HepG2 (cell line): ENCODE measurements around the gene SLC22A23. TPM values are rescaled to one million over a fixed set of nuclear protein-coding genes. Genes with fewer than 3 reads are reported as not detected.

Source experiments
- ASH2L ChIP-seq: fragments of 300-600, 200-600 bp; sonication (generic); IDR thresholded peaks from 2 replicates; pipeline ENCODE4 v1.7.0; 2017; ENCODE audit warnings: low read depth, mild to moderate bottlenecking, moderate library complexity, mixed read lengths, low read length; ENCODE audit not compliant: insufficient read length
- DZIP1 ChIP-seq: sonication (generic); formaldehyde crosslinking; IDR thresholded peaks from 2 replicates; pipeline ENCODE4 v1.5.0; 2020; ENCODE audit warnings: mild to moderate bottlenecking, missing genetic modification reagents
- GATAD1 ChIP-seq: IDR thresholded peaks from 2 replicates; pipeline ENCODE4 v1.6.1; 2016; ENCODE audit warnings: missing genetic modification reagents, missing compliant biosample characterization
- HOXA7 ChIP-seq: sonication (generic); formaldehyde crosslinking; IDR thresholded peaks from 2 replicates; pipeline ENCODE4 v1.8.1; 2022; ENCODE audit warnings: mild to moderate bottlenecking, missing genetic modification reagents, moderate library complexity
- MED1 ChIP-seq: sonication (generic); formaldehyde crosslinking; IDR thresholded peaks from 2 replicates; pipeline ENCODE4 v1.4.0; 2020; ENCODE audit warnings: missing genetic modification reagents
- NFIC ChIP-seq: IDR thresholded peaks from 2 replicates; pipeline ENCODE4 v1.6.1; 2012; ENCODE audit warnings: mild to moderate bottlenecking, low read length, inconsistent platforms
- RORA ChIP-seq: sonication (generic); formaldehyde crosslinking; IDR thresholded peaks from 2 replicates; pipeline ENCODE4 v1.5.0; 2020; ENCODE audit warnings: mild to moderate bottlenecking, missing genetic modification reagents, moderate library complexity
- SMAD1 ChIP-seq: sonication (generic); formaldehyde crosslinking; IDR thresholded peaks from 2 replicates; pipeline ENCODE4 v1.4.0; 2020; ENCODE audit warnings: missing genetic modification reagents, low read depth, mild to moderate bottlenecking, borderline replicate concordance
- STAG1 ChIP-seq: sonication (generic); formaldehyde crosslinking; IDR thresholded peaks from 2 replicates; pipeline ENCODE4 v1.4.0; 2020; ENCODE audit warnings: missing genetic modification reagents
- ZNF296 ChIP-seq: sonication (generic); formaldehyde crosslinking; conservative IDR thresholded peaks from 2 replicates; pipeline ENCODE4 v1.5.0; 2020; ENCODE audit warnings: mild to moderate bottlenecking, missing genetic modification reagents
- ZNF33A ChIP-seq: sonication (generic); formaldehyde crosslinking; IDR thresholded peaks from 2 replicates; pipeline ENCODE4 v1.5.1; 2020; ENCODE audit warnings: missing genetic modification reagents, mild to moderate bottlenecking, moderate library complexity, borderline replicate concordance
- ZNF784 ChIP-seq: sonication (generic); formaldehyde crosslinking; IDR thresholded peaks from 2 replicates; pipeline ENCODE4 v1.5.1; 2020; ENCODE audit warnings: missing genetic modification reagents, mild to moderate bottlenecking, borderline replicate concordance
- ZNF788 ChIP-seq: sonication (generic); formaldehyde crosslinking; IDR thresholded peaks from 2 replicates; pipeline ENCODE4 v1.5.0; 2020; ENCODE audit warnings: mild to moderate bottlenecking, missing genetic modification reagents, borderline replicate concordance
- polyA plus RNA-seq, 8 experiments: library from polyadenylated mRNA; depleted of rRNA in 3 of 8; stranded (reverse) in 7 of 8; unstranded in 1 of 8; fragments of >200 nt; fragmentation: Illumina TruSeq in 4 of 8; extraction: Trizol in 4 of 8; gene quantifications; 2 replicates each; pipeline versions ENCODE4 v1.2.1 to v1.2.3, GENCODE V29; 2011 to 2016; ENCODE audit warnings: low read depth in 4 of 8, missing spikeins in 1 of 8, mixed read lengths in 1 of 8; ENCODE audit not compliant: insufficient read depth in 1 of 8
- total RNA-seq, 5 experiments: library from RNA; depleted of rRNA; stranded (reverse); fragments of >200 nt; fragmentation: Illumina TruSeq; extraction: Trizol; gene quantifications; 2 replicates each; pipeline ENCODE4 v1.2.3, GENCODE V29; 2016; ENCODE audit warnings: low read depth in 1 of 5
- TF ChIP-seq, protein P1 (sequence below): sonication (generic); formaldehyde crosslinking; IDR thresholded peaks from 2 replicates; pipeline ENCODE4 v1.4.0; 2020; ENCODE audit warnings: missing genetic modification reagents
- TF ChIP-seq, protein P2 (sequence below): sonication (generic); formaldehyde crosslinking; IDR thresholded peaks from 2 replicates; pipeline ENCODE4 v1.4.0; 2020; ENCODE audit warnings: missing genetic modification reagents, borderline replicate concordance
- TF ChIP-seq, protein P3 (sequence below): IDR thresholded peaks from 2 replicates; pipeline ENCODE4 v1.6.1; 2018; ENCODE audit warnings: missing genetic modification reagents, mild to moderate bottlenecking, missing compliant biosample characterization

The SLC22A23 gene
- total and polyA plus RNA-seq, 2 of the 13 experiments (the other 11 are each of a cell fraction or from before 2014, with no cell fraction given) = 11.8 to 17.5 TPM

- TF ChIP-seq NFIC (no peak), ZNF33A (CRISPR knock-in tag) (no peak), MED1 (no peak), ZNF784 (peak; percentile 3; the same call in 1 of the 2 replicates), SMAD1 (CRISPR knock-in tag) (no peak), GATAD1 (CRISPR knock-in tag) (0 out of 2 replicates have a peak, but pooled peaks have one; percentile 21), RORA (CRISPR knock-in tag) (no peak), ZNF788 (CRISPR knock-in tag) (no peak; the same call in 1 of the 2 replicates), ZNF296 (no peak), ASH2L (no peak), DZIP1 (CRISPR knock-in tag) (no peak), STAG1 (CRISPR knock-in tag) (no peak), HOXA7 (no peak)
- TF ChIP-seq, protein P1, sequence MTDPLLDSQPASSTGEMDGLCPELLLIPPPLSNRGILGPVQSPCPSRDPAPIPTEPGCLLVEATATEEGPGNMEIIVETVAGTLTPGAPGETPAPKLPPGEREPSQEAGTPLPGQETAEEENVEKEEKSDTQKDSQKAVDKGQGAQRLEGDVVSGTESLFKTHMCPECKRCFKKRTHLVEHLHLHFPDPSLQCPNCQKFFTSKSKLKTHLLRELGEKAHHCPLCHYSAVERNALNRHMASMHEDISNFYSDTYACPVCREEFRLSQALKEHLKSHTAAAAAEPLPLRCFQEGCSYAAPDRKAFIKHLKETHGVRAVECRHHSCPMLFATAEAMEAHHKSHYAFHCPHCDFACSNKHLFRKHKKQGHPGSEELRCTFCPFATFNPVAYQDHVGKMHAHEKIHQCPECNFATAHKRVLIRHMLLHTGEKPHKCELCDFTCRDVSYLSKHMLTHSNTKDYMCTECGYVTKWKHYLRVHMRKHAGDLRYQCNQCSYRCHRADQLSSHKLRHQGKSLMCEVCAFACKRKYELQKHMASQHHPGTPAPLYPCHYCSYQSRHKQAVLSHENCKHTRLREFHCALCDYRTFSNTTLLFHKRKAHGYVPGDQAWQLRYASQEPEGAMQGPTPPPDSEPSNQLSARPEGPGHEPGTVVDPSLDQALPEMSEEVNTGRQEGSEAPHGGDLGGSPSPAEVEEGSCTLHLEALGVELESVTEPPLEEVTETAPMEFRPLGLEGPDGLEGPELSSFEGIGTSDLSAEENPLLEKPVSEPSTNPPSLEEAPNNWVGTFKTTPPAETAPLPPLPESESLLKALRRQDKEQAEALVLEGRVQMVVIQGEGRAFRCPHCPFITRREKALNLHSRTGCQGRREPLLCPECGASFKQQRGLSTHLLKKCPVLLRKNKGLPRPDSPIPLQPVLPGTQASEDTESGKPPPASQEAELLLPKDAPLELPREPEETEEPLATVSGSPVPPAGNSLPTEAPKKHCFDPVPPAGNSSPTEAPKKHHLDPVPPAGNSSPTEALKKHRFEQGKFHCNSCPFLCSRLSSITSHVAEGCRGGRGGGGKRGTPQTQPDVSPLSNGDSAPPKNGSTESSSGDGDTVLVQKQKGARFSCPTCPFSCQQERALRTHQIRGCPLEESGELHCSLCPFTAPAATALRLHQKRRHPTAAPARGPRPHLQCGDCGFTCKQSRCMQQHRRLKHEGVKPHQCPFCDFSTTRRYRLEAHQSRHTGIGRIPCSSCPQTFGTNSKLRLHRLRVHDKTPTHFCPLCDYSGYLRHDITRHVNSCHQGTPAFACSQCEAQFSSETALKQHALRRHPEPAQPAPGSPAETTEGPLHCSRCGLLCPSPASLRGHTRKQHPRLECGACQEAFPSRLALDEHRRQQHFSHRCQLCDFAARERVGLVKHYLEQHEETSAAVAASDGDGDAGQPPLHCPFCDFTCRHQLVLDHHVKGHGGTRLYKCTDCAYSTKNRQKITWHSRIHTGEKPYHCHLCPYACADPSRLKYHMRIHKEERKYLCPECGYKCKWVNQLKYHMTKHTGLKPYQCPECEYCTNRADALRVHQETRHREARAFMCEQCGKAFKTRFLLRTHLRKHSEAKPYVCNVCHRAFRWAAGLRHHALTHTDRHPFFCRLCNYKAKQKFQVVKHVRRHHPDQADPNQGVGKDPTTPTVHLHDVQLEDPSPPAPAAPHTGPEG = peak; percentile 10; the same call in 1 of the 2 replicates
- TF ChIP-seq, protein P2, sequence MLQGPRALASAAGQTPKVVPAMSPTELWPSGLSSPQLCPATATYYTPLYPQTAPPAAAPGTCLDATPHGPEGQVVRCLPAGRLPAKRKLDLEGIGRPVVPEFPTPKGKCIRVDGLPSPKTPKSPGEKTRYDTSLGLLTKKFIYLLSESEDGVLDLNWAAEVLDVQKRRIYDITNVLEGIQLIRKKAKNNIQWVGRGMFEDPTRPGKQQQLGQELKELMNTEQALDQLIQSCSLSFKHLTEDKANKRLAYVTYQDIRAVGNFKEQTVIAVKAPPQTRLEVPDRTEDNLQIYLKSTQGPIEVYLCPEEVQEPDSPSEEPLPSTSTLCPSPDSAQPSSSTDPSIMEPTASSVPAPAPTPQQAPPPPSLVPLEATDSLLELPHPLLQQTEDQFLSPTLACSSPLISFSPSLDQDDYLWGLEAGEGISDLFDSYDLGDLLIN (CRISPR knock-in tag) = no peak
- TF ChIP-seq, protein P3, sequence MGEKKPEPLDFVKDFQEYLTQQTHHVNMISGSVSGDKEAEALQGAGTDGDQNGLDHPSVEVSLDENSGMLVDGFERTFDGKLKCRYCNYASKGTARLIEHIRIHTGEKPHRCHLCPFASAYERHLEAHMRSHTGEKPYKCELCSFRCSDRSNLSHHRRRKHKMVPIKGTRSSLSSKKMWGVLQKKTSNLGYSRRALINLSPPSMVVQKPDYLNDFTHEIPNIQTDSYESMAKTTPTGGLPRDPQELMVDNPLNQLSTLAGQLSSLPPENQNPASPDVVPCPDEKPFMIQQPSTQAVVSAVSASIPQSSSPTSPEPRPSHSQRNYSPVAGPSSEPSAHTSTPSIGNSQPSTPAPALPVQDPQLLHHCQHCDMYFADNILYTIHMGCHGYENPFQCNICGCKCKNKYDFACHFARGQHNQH (CRISPR knock-in tag) = no peak; the same call in 1 of the 2 replicates
Measured at GRCh38 chr6:3259491-3259958, 197.3 kb downstream of the SLC22A23 start (continued).
